ENCODE measurements around the gene MAP2K2.
"Not testable (repeated sequence)": the region's sequence is repeated elsewhere in the genome, so short reads cannot be mapped to it uniquely, and the experiment has no call there.

GRCh38 chr19:4129050-4129449, 5.1 kb upstream of the MAP2K2 start:
- not testable (repeated sequence) for TF ChIP-seq ELF4 (CRISPR knock-in tag; IDR thresholded peaks at IDR 0.05; ENCODE audit: low read depth); ETV6 (CRISPR knock-in tag; IDR thresholded peaks at IDR 0.05); EMX1 (CRISPR knock-in tag; IDR thresholded peaks at IDR 0.05)
